ENCODE data around the gene STEAP3.

GRCh38 chr2:119260646-119261492, 37.2 kb downstream of the STEAP3 start:
- TF ChIP-seq, protein P1, sequence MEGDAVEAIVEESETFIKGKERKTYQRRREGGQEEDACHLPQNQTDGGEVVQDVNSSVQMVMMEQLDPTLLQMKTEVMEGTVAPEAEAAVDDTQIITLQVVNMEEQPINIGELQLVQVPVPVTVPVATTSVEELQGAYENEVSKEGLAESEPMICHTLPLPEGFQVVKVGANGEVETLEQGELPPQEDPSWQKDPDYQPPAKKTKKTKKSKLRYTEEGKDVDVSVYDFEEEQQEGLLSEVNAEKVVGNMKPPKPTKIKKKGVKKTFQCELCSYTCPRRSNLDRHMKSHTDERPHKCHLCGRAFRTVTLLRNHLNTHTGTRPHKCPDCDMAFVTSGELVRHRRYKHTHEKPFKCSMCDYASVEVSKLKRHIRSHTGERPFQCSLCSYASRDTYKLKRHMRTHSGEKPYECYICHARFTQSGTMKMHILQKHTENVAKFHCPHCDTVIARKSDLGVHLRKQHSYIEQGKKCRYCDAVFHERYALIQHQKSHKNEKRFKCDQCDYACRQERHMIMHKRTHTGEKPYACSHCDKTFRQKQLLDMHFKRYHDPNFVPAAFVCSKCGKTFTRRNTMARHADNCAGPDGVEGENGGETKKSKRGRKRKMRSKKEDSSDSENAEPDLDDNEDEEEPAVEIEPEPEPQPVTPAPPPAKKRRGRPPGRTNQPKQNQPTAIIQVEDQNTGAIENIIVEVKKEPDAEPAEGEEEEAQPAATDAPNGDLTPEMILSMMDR (IDR thresholded peaks at IDR 0.05; ENCODE audit: low read depth, low read length) = no peak
- no peak for TF ChIP-seq EZH2phosphoT487 (IDR thresholded peaks at IDR 0.05; ENCODE audit: low read depth)
